ENCODE results near the gene LUZP1.

Gene LUZP1

DNA sequence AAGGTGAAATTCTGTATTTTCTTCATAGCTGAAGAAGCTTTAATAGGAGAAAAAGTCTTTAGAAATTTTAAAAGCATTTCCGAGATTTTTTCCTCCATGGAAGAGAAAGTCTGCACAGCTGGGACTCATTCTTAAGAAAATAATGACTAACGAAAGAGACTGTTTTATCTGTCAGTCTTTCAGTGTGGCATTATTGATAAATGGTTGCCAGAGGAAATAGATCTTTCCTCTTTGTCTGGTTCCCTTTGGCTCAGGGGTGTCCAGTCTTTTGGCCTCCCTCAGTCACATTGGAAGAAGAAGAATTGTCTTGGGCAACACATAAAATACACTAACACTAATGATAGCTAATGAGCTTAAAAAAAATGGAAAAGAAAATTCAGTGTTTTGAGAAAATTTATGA, 99.5 kb downstream of the LUZP1 start:
- H3K4me1 Mint-ChIP-seq = no peaks in the 10 kb centered on the region
- no peak overlapping the region for H3K4me3 Mint-ChIP-seq
- no peak for ATAC-seq
- no peaks in the 10 kb centered on the region for H3K27me3 Mint-ChIP-seq
- H3K36me3 Mint-ChIP-seq = peaks cover 43% of the 10 kb centered on the region
- H3K9me3 Mint-ChIP-seq = no peaks in the 10 kb centered on the region
- no peak overlapping the region for H3K27ac Mint-ChIP-seq

DNA sequence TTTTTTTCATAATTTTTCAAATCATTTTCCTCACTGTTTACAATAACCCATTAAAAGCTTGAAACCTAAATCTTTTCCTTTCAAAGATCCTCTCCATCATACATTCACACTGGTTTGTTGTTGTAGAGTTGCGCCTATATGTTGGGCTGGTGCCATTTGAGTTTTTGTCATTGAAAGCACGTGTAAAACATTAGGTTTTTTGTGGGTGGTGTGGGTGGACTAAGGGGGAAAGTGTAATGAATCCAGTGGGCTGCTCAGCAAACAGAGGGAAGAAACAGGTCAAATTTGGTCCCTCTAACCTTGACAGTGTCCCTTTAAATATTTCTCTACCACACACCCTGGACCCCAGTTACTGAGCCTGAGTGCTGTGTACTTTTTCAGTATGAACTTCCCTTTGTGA, 102.6 kb downstream of the LUZP1 start:
- Mint-ChIP-seq H3K9me3 (no peaks in the 10 kb centered on the region), H3K27me3 (no peaks in the 10 kb centered on the region), H3K36me3 (peaks cover 22% of the 10 kb centered on the region), H3K4me1 (no peaks in the 10 kb centered on the region), H3K27ac (no peak overlapping the region), H3K4me3 (no peak overlapping the region)
- no peak for ATAC-seq

GRCh38 chr1:23065385-23065784, 103.3 kb downstream of the LUZP1 start:
- H3K27ac Mint-ChIP-seq = no peak overlapping the region
- no peak overlapping the region for H3K4me3 Mint-ChIP-seq
- no peaks in the 10 kb centered on the region for H3K4me1 Mint-ChIP-seq
- peaks cover 26% of the 10 kb centered on the region for H3K36me3 Mint-ChIP-seq
- H3K27me3 Mint-ChIP-seq = no peaks in the 10 kb centered on the region
- H3K9me3 Mint-ChIP-seq = no peaks in the 10 kb centered on the region
- no peak for ATAC-seq

GRCh38 chr1:23062271-23062670, 106.4 kb downstream of the LUZP1 start:
- Mint-ChIP-seq H3K4me1 (no peaks in the 10 kb centered on the region), H3K27ac (no peak overlapping the region), H3K36me3 (peaks cover 38% of the 10 kb centered on the region), H3K9me3 (no peaks in the 10 kb centered on the region), H3K27me3 (no peaks in the 10 kb centered on the region), H3K4me3 (no peak overlapping the region)
- ATAC-seq = no peak

DNA sequence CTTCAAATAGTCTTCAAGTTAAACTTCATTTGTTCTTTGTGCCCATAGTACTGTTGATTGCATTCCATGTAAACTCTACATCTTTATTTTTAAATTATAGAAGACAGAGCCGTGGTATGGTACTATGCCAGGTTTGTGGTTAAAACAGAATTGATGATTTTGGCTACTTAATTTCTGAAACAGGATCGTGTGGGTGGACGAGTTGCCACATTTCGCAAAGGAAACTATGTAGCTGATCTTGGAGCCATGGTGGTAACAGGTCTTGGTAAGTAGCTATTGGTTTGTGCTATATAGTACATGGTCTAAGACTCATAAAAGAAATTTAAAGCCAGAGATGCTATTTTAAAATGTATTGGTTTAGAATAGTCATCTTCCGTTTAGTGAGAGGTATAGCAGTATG, 111.4 kb downstream of the LUZP1 start:
- Mint-ChIP-seq H3K36me3 (peaks cover 43% of the 10 kb centered on the region), H3K4me1 (no peaks in the 10 kb centered on the region), H3K9me3 (no peaks in the 10 kb centered on the region), H3K4me3 (no peak overlapping the region), H3K27me3 (no peaks in the 10 kb centered on the region), H3K27ac (no peak overlapping the region)
- ATAC-seq = no peak

DNA sequence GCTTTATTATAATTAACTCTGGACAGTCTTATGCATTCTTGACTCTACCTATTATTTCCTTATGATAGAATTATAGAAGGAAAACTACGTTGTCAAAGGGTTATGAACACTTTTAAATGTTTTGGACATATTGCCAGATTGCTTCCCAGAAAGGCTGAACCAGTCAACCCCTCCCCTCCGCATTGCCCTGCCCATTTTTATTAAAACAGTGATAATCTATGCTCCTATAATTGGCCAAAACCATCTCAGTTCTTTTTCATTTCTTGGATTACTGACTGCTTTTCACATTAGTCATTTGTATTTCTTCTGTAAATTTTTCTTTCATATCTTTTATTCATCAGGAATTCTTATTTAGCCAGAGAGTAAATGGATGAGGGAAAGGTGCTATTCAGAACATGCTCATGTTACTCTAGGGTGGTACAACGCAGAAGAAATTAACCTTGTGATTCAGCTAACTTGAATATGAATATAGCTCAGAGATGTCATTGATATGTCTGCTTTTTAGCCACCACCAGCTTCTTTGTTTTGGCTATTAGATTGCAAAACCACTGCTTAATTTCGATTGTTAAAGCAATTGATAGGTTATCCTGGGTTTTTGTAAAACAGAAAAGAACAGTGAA, 117.3 kb downstream of the LUZP1 start:
- Mint-ChIP-seq H3K9me3 (no peaks in the 10 kb centered on the region), H3K4me3 (no peak overlapping the region), H3K27me3 (no peaks in the 10 kb centered on the region), H3K27ac (no peak overlapping the region), H3K4me1 (no peaks in the 10 kb centered on the region), H3K36me3 (peaks cover 26% of the 10 kb centered on the region)
- ATAC-seq = no peak

- H3K27me3 Mint-ChIP-seq = no peaks in the 10 kb centered on the region
- no peaks in the 10 kb centered on the region for H3K4me1 Mint-ChIP-seq
- no peak overlapping the region for H3K4me3 Mint-ChIP-seq
- no peaks in the 10 kb centered on the region for H3K9me3 Mint-ChIP-seq
- peaks cover 26% of the 10 kb centered on the region for H3K36me3 Mint-ChIP-seq
- no peak for ATAC-seq
- H3K27ac Mint-ChIP-seq = no peak overlapping the region
These were observed 118.5 kb downstream of the LUZP1 start for GRCh38 chr1:23050201-23050600.

DNA sequence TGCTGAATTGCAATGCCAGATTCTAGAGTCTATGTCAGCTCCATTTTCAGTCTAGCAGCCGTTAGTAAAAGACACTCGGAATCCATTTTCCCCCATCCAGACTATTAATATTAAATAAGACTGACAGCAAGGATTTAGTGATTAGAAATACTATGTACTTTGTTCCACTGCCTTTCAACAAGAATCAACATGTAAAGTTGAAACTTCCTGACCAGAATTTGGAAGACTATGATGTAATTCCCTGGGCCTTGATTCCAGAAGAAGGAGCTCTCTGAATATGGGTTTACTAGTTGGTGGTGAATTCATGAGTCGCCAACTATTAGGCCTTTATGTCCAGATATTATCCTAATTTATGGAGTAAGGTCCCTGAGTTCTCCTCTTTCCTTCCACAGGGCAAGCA, 124.6 kb downstream of the LUZP1 start:
- Mint-ChIP-seq H3K36me3 (peaks cover 8% of the 10 kb centered on the region), H3K9me3 (no peaks in the 10 kb centered on the region), H3K4me1 (peaks cover 7% of the 10 kb centered on the region), H3K4me3 (no peak overlapping the region), H3K27me3 (no peaks in the 10 kb centered on the region), H3K27ac (no peak overlapping the region)
- ATAC-seq = no peak

GRCh38 chr1:23040509-23040908, 128.1 kb downstream of the LUZP1 start:
- Mint-ChIP-seq H3K4me3 (no peak overlapping the region), H3K27ac (no peak overlapping the region), H3K4me1 (peaks cover 10% of the 10 kb centered on the region), H3K9me3 (no peaks in the 10 kb centered on the region), H3K36me3 (peaks cover 11% of the 10 kb centered on the region), H3K27me3 (no peaks in the 10 kb centered on the region)
- no peak for ATAC-seq

GRCh38 chr1:23039308-23039826, 129.3 kb downstream of the LUZP1 start:
- Mint-ChIP-seq H3K27ac (no peak overlapping the region), H3K36me3 (peaks cover 11% of the 10 kb centered on the region), H3K4me3 (no peak overlapping the region), H3K4me1 (peaks cover 16% of the 10 kb centered on the region), H3K27me3 (no peaks in the 10 kb centered on the region), H3K9me3 (no peaks in the 10 kb centered on the region)
- ATAC-seq = no peak

- Mint-ChIP-seq H3K36me3 (peaks cover 15% of the 10 kb centered on the region), H3K27me3 (no peaks in the 10 kb centered on the region), H3K9me3 (no peaks in the 10 kb centered on the region), H3K4me1 (peaks cover 28% of the 10 kb centered on the region), H3K4me3 (no peak overlapping the region), H3K27ac (no peak overlapping the region)
- ATAC-seq = no peak
These were observed 131.4 kb downstream of the LUZP1 start for GRCh38 chr1:23037081-23037740.

DNA sequence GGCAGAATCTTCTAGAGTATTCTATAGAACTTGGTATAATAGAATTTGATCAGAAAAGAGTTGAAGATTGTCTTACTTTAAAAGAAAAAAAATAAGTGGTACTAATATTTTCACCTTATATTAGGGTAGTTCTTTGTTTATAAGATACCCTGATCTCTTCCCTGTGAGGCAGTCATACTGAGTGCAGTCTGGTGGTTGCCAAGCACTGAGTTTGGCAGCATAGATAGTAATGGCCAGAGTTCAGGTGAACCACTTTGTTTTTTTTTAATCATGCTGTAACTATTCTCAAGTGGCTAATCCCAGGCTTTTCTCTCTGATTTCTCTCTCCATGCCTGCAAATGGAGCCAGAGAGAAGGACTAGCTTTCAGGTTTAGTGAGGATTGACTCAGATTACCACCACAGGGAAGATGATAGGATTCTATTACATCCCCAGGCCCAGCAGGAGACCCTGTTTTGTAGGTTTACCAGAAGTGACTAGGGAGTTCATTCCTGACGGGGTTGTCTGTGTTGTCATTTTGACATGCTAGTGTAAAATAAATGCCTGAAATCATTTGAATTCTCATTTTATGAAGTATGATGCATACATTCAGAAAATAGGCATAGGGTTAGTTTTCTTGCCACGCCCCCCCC, 132.7 kb downstream of the LUZP1 start:
- peaks cover 36% of the 10 kb centered on the region for H3K4me1 Mint-ChIP-seq
- peaks cover 16% of the 10 kb centered on the region for H3K36me3 Mint-ChIP-seq
- H3K4me3 Mint-ChIP-seq = no peak overlapping the region
- H3K27ac Mint-ChIP-seq = no peak overlapping the region
- ATAC-seq = no peak
- H3K9me3 Mint-ChIP-seq = no peaks in the 10 kb centered on the region
- no peaks in the 10 kb centered on the region for H3K27me3 Mint-ChIP-seq

Measured in stimulated activated memory B cell treated with anti-CD40 and anti-IgM and Interleukin-4, amounts not matched to agents 10 μg/mL and 1 μg/mL and 100 μg/mL, for 72 hours (primary cell).